ENCODE results near the gene GNB2.
"Not testable (repeated sequence)": the region's sequence is repeated elsewhere in the genome, so short reads cannot be mapped to it uniquely, and the experiment has no call there.

GNB2 gene

GRCh38 chr7:100649826-100650565, 23.5 kb upstream of the GNB2 start:
- Mint-ChIP-seq H3K4me1 (peaks cover 4% of the 10 kb centered on the region), H3K36me3 (no peaks in the 10 kb centered on the region), H3K9me3 (no peaks in the 10 kb centered on the region), H3K4me3 (no peak overlapping the region), H3K27me3 (peaks cover 13% of the 10 kb centered on the region), H3K27ac (no peak overlapping the region)

- no peaks in the 10 kb centered on the region for H3K9me3 Mint-ChIP-seq
- H3K4me1 Mint-ChIP-seq, result peaks cover 5% of the 10 kb centered on the region
- peak overlapping the region; percentile 64 for H3K27ac Mint-ChIP-seq
- no peaks in the 10 kb centered on the region for H3K36me3 Mint-ChIP-seq
- H3K27me3 Mint-ChIP-seq, result peaks cover 29% of the 10 kb centered on the region
- H3K4me3 Mint-ChIP-seq, result no peak overlapping the region
Observed at GRCh38 chr7:100654908-100655831, 18.4 kb upstream of the GNB2 start.

- H3K9me3 Mint-ChIP-seq, result no peaks in the 10 kb centered on the region
- H3K27ac Mint-ChIP-seq, result no peak within 1 kb of the TSS
- H3K4me3 Mint-ChIP-seq, result no peak within 1 kb of the TSS
- H3K4me1 Mint-ChIP-seq, result peaks cover 5% of the 10 kb centered on the region
- H3K36me3 Mint-ChIP-seq, result no peaks in the 10 kb centered on the region
- peaks cover 29% of the 10 kb centered on the region for H3K27me3 Mint-ChIP-seq
Observed at GRCh38 chr7:100655908-100656674, 17.4 kb upstream of the GNB2 start, which contains the start of gene ACTL6B. TSS of gene ACTL6B (minus strand) at chr7:100656448. CDS start at chr7:100656354, 94 bp downstream.

- not testable (repeated sequence) for H3K36me3 Mint-ChIP-seq, H3K9me3 Mint-ChIP-seq, H3K4me3 Mint-ChIP-seq, H3K4me1 Mint-ChIP-seq, H3K27ac Mint-ChIP-seq
- H3K27me3 Mint-ChIP-seq, result peaks cover 11% of the 10 kb centered on the region
Observed at GRCh38 chr7:100662194-100662776, 11.3 kb upstream of the GNB2 start.

GRCh38 chr7:100665168-100665726, 8.3 kb upstream of the GNB2 start:
- Mint-ChIP-seq H3K4me1 (no peaks in the 10 kb centered on the region), H3K9me3 (no peaks in the 10 kb centered on the region), H3K36me3 (no peaks in the 10 kb centered on the region), H3K27ac (peak overlapping the region; percentile 66), H3K27me3 (peaks cover 2% of the 10 kb centered on the region), H3K4me3 (no peak overlapping the region)

- no peaks in the 10 kb centered on the region for H3K27me3 Mint-ChIP-seq
- no peaks in the 10 kb centered on the region for H3K9me3 Mint-ChIP-seq
- H3K36me3 Mint-ChIP-seq, result no peaks in the 10 kb centered on the region
- no peak overlapping the region for H3K27ac Mint-ChIP-seq
- H3K4me3 Mint-ChIP-seq, result no peak overlapping the region
- H3K4me1 Mint-ChIP-seq, result no peaks in the 10 kb centered on the region
Observed at GRCh38 chr7:100667331-100668068, 6.0 kb upstream of the GNB2 start.

GRCh38 chr7:100668069-100668449, 5.5 kb upstream of the GNB2 start:
- H3K4me3 Mint-ChIP-seq, result no peak overlapping the region
- no peak overlapping the region for H3K27ac Mint-ChIP-seq
- H3K27me3 Mint-ChIP-seq, result no peaks in the 10 kb centered on the region
- no peaks in the 10 kb centered on the region for H3K9me3 Mint-ChIP-seq
- H3K4me1 Mint-ChIP-seq, result no peaks in the 10 kb centered on the region
- no peaks in the 10 kb centered on the region for H3K36me3 Mint-ChIP-seq

GRCh38 chr7:100669106-100669505, 4.4 kb upstream of the GNB2 start:
- not testable (repeated sequence) for H3K9me3 Mint-ChIP-seq, H3K36me3 Mint-ChIP-seq, H3K4me3 Mint-ChIP-seq, H3K27me3 Mint-ChIP-seq, H3K4me1 Mint-ChIP-seq, H3K27ac Mint-ChIP-seq

- H3K27me3 Mint-ChIP-seq, result no peaks in the 10 kb centered on the region
- no peaks in the 10 kb centered on the region for H3K9me3 Mint-ChIP-seq
- H3K4me1 Mint-ChIP-seq, result no peaks in the 10 kb centered on the region
- H3K4me3 Mint-ChIP-seq, result no peak overlapping the region
- H3K36me3 Mint-ChIP-seq, result no peaks in the 10 kb centered on the region
- no peak overlapping the region for H3K27ac Mint-ChIP-seq
Observed at GRCh38 chr7:100670074-100670473, 3.5 kb upstream of the GNB2 start.

- no peaks in the 10 kb centered on the region for H3K36me3 Mint-ChIP-seq
- H3K27ac Mint-ChIP-seq, result no peak overlapping the region
- H3K4me1 Mint-ChIP-seq, result peaks cover 4% of the 10 kb centered on the region
- no peaks in the 10 kb centered on the region for H3K27me3 Mint-ChIP-seq
- no peak overlapping the region for H3K4me3 Mint-ChIP-seq
- H3K9me3 Mint-ChIP-seq, result no peaks in the 10 kb centered on the region
Observed at GRCh38 chr7:100671353-100672327, 1.9 kb upstream of the GNB2 start.

- Mint-ChIP-seq H3K27ac (peak overlapping the region; percentile 79), H3K27me3 (no peaks in the 10 kb centered on the region), H3K9me3 (no peaks in the 10 kb centered on the region), H3K4me3 (peak overlapping the region; percentile 95), H3K36me3 (no peaks in the 10 kb centered on the region), H3K4me1 (peaks cover 21% of the 10 kb centered on the region)
Observed at GRCh38 chr7:100673942-100674410, 436 bp downstream of the GNB2 start.

- Mint-ChIP-seq H3K27me3 (no peaks in the 10 kb centered on the region), H3K27ac (peak overlapping the region; percentile 79), H3K4me3 (peak overlapping the region; percentile 95)
Observed at GRCh38 chr7:100674411-100675104, 1.0 kb downstream of the GNB2 start.

GRCh38 chr7:100675105-100675451, 1.5 kb downstream of the GNB2 start:
- Mint-ChIP-seq H3K4me3 (peak overlapping the region; percentile 95), H3K9me3 (no peaks in the 10 kb centered on the region), H3K27me3 (no peaks in the 10 kb centered on the region), H3K4me1 (peaks cover 31% of the 10 kb centered on the region), H3K27ac (no peak overlapping the region), H3K36me3 (no peaks in the 10 kb centered on the region)

More at GRCh38 chr7:100674411-100675104, 1.0 kb downstream of the GNB2 start:
- H3K4me1 Mint-ChIP-seq, result peaks cover 26% of the 10 kb centered on the region
- no peaks in the 10 kb centered on the region for H3K36me3 Mint-ChIP-seq
- H3K9me3 Mint-ChIP-seq, result no peaks in the 10 kb centered on the region
